Regular cardiac myocyte (primary cell): ENCODE measurements around the gene DPH1. TPM values are rescaled to one million over a fixed set of nuclear protein-coding genes. Genes with fewer than 3 reads are reported as not detected.

Experiments
- total RNA-seq: library from RNA; depleted of rRNA; stranded (reverse); fragments of >200 nt; gene quantifications from 2 replicates; pipeline ENCODE4 v1.2.3, GENCODE V29; 2014

DPH1 gene
- total RNA-seq, result 18.6 and 25.4 TPM in 2 replicates

DNA sequence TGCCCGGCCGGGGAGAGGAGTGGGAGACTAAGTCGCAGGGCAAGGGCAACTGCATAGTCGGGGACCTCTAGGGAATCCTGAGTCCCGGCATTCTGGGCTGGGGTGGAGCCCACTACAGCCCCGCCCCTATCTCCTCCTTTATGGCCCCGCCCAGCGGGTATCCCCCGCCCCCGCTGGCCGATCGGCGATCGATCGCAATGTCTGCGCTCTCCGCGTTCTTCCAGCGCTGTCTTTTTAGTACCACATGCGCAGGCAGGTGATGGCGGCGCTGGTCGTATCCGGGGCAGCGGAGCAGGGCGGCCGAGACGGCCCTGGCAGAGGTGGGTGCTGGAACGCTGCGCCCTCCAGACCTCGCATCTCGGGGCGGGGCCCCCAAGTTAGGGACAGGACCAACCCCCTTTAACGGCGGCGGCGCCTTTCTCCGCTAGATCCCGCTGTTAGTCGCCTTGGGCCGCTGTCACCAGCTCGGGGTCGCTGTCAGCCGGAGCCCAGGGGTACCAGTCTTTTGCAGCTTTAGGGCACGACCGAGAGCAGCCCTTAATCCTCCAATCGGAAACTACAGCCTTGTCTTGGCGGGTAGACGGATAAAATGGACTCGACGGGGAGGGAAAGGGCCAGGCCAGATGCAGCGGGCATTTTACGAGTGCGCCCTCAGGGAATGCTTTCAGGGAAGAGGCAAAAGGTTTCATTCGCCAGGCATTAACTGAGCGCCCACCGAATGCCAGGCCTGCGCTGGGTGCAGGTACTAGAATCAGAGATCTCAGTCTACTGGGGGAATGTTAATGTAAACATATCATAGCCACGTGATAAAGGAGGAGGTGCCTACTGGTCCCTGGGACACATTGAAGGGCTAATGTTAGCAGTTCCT lies at the start of gene DPH1:
TSS of gene DPH1 (plus strand) at position 243 of the 868 bp plus-strand sequence. CDS start at position 260, 17 bp downstream.

GRCh38 chr17:2025220-2025621 lies 4.7 kb upstream of the DPH1 start, which contains the start of gene RTN4RL1:
TSS of gene RTN4RL1 (minus strand) at chr17:2025334. CDS start at chr17:2024865, 469 bp downstream.

DNA sequence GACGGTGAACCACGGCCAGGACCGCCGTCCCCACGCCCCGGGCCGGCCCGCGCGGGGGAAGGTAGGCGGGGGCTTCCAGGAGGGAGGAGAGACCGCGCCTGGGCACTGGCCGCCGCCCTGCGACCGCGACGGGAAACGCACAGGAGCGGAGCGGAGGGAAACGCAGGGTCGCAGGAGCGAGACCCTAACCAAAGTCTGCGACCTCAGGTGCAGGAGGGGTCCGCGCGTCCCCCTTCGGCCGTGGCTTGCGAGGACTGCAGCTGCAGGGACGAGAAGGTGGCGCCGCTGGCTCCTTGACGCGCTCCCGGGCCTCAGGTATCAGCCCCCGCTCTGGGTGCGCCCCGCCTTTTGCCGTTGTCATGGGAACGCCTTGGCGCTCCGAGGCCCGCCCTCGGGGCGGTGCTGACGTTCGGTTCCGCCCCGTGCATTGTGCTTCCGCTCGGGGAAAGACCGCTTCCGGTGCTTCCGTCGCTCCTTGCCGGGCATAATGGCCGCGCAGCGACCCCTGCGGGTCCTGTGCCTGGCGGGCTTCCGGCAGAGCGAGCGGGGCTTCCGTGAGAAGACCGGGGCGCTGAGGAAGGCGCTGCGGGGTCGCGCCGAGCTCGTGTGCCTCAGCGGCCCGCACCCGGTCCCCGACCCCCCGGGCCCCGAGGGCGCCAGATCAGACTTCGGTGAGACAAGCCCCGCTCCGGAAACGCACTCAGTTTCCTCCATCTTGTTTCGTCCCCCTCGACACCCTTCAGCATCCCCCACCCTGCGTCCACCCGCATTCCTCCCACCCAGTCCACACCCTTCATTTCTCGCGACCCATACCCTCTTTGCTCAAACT lies 11.8 kb downstream of the DPH1 start, which contains the start of gene OVCA2:
TSS of gene OVCA2 (plus strand) at position 462 of the 829 bp plus-strand sequence. CDS start at position 488, 26 bp downstream.

DNA sequence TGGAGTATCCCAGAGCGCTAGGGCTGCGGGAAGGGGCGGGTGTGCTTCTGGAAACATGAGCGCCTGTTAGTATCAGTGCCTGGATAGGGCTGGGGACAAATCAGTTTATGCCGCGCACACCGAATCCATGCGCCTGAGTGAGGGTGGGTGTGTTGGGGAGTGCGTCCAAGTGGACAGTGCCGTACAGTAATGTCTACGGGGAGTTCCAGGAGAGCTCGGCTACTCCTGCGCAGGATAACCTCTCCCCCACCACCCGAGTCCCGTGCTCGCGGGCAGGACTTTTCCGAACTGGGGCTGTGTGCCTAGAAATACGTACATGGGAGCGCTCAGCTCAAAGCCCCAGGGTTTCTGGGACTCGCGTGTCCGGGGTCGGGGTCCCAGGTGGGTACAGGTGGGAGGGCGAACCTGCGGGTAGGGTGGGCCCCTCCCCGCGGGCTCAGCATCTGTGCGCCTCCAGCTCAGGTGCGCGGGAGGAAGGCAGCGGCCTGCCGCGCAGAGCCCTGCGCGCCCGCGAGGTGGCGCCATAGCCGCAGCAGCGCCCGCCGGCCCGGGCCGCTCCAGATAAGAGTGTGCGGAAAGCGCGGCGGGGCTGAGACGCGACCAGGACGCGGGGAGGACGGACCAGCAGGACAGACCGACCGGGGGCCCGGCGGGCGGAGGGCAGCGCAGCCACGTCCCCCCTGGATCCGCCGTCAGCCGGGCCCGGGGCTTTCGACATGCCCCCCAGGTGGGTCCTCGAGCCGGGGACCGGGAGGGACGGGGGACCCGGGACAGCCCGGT lies 24.7 kb downstream of the DPH1 start, which contains the start of gene HIC1:
TSS of gene HIC1 (plus strand) at position 592 of the 780 bp plus-strand sequence. CDS start 1,588 bp downstream, outside the sequence.

Other genes with a start within 250 kb of the DPH1 start
- 7.3 and 7.9 TPM in 2 replicates for gene SMYD4, start 200.3 kb upstream of the DPH1 start, total RNA-seq
- gene RPA1, start 200.1 kb upstream of the DPH1 start, total RNA-seq, result 14.1 and 61.9 TPM in 2 replicates
- gene RTN4RL1, start 4.8 kb upstream of the DPH1 start, total RNA-seq, result under 0.01 TPM in 1 of 2 replicates, not detected in the other
- 31.0 and 64.2 TPM in 2 replicates for gene OVCA2, start 11.9 kb downstream of the DPH1 start, total RNA-seq
- gene HIC1, start 24.9 kb downstream of the DPH1 start, total RNA-seq, result 57.5 and 67.1 TPM in 2 replicates